WTC11 (cell line): Measurements from ENCODE around the gene IRS2.

Experiments used
- TF ChIP-seq, protein P1 (sequence below): sonication (generic); formaldehyde crosslinking; IDR thresholded peaks from 2 replicates; pipeline ENCODE4 v1.8.1; 2022; ENCODE audit warnings: low read depth, missing genetic modification reagents, borderline replicate concordance
- TF ChIP-seq, protein P2 (sequence below): fragments of 200-600 bp; IDR thresholded peaks from 2 replicates; pipeline ENCODE4 v1.8.0; 2022; ENCODE audit warnings: antibody characterized with exemption

DNA sequence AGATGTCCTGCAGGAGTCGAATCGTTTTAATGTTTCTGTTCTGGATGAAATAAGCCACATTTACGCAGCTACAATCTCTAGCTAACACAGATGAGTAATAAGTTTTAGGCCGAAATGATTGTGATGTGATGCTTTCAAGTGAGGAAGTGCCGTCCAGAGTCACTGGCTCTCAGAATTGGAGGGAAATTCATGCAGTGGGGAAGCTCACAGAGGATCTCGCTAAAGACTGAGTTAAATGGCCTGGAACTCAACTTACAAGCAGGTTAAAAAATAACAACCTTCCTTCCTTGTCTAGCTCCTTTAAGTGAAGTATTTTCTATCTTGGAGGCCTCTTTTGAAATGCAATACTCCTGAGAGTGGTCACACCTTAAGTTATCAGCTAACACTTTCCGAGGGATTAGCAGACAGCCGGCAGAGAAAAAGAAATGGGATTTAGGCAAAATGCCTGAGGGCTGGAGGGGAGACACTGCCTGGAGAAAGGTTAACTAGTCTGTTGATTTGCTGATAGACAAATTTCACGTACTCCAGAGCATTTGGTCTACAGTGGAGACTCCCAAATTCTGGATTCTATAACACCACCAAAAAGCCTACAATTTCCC, 74.2 kb downstream of the IRS2 start:
- TF ChIP-seq, protein P1, sequence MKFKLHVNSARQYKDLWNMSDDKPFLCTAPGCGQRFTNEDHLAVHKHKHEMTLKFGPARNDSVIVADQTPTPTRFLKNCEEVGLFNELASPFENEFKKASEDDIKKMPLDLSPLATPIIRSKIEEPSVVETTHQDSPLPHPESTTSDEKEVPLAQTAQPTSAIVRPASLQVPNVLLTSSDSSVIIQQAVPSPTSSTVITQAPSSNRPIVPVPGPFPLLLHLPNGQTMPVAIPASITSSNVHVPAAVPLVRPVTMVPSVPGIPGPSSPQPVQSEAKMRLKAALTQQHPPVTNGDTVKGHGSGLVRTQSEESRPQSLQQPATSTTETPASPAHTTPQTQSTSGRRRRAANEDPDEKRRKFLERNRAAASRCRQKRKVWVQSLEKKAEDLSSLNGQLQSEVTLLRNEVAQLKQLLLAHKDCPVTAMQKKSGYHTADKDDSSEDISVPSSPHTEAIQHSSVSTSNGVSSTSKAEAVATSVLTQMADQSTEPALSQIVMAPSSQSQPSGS (CRISPR knock-in tag), result no peak
- TF ChIP-seq, protein P2, sequence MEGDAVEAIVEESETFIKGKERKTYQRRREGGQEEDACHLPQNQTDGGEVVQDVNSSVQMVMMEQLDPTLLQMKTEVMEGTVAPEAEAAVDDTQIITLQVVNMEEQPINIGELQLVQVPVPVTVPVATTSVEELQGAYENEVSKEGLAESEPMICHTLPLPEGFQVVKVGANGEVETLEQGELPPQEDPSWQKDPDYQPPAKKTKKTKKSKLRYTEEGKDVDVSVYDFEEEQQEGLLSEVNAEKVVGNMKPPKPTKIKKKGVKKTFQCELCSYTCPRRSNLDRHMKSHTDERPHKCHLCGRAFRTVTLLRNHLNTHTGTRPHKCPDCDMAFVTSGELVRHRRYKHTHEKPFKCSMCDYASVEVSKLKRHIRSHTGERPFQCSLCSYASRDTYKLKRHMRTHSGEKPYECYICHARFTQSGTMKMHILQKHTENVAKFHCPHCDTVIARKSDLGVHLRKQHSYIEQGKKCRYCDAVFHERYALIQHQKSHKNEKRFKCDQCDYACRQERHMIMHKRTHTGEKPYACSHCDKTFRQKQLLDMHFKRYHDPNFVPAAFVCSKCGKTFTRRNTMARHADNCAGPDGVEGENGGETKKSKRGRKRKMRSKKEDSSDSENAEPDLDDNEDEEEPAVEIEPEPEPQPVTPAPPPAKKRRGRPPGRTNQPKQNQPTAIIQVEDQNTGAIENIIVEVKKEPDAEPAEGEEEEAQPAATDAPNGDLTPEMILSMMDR, result no peak
